Esophagus (tissue), 2 donors: ENCODE measurements around the gene ALDH8A1. TPM values are rescaled to one million over a fixed set of nuclear protein-coding genes. Genes with fewer than 3 reads are reported as not detected.
"Not testable (repeated sequence)": the region's sequence is repeated elsewhere in the genome, so short reads cannot be mapped to it uniquely, and the experiment has no call there.

Experiments
- H3K27ac ChIP-seq, 2 donors: one replicate each; pipeline ENCODE4 v1.5.1; 2013; ENCODE audit warnings: low read depth in 2 of 2, mild to moderate bottlenecking in 2 of 2, inconsistent platforms in 1 of 2, low read length in 1 of 2, moderate library complexity in 1 of 2
- H3K27me3 ChIP-seq, 2 donors: one replicate each; pipeline ENCODE4 v1.6.1; 2013; ENCODE audit warnings: low read length in 2 of 2, control low read depth in 1 of 2, mild to moderate bottlenecking in 1 of 2; ENCODE audit not compliant: insufficient read depth in 2 of 2, control insufficient read depth in 1 of 2
- H3K36me3 ChIP-seq, 2 donors: one replicate each; pipeline ENCODE4 v1.6.1; 2013; ENCODE audit warnings: low read length in 1 of 2; ENCODE audit not compliant: control insufficient read depth in 2 of 2, insufficient read depth in 2 of 2
- H3K4me1 ChIP-seq, 2 donors: one replicate each; pipeline ENCODE4 v1.6.1; 2013; ENCODE audit warnings: low read length in 1 of 2; ENCODE audit not compliant: control insufficient read depth in 2 of 2, insufficient read depth in 2 of 2
- H3K4me3 ChIP-seq, 2 donors: one replicate each; pipeline ENCODE4 v1.5.1; 2013; ENCODE audit warnings: low read length in 2 of 2, mild to moderate bottlenecking in 2 of 2, low read depth in 1 of 2, moderate library complexity in 1 of 2
- H3K9me3 ChIP-seq, 2 donors: one replicate each; pipeline ENCODE4 v1.6.1; 2013; ENCODE audit warnings: mild to moderate bottlenecking in 2 of 2, low read depth in 1 of 2, low read length in 1 of 2, moderate library complexity in 1 of 2; ENCODE audit not compliant: control insufficient read depth in 2 of 2, insufficient read depth in 1 of 2
- WGBS, 2 donors: extraction: QIAGEN DNeasy Blood & Tissue Kit; methylation state at CpG; one replicate each; pipeline ENCODE4 v1.1.7; 2013; 5-methylcytosine and 5-hydroxymethylcytosine counted together
- polyA plus RNA-seq, 2 donors: library from polyadenylated mRNA; stranded (reverse); fragments of 200-250 nt; gene quantifications; one replicate each; pipeline ENCODE4 v1.2.3, GENCODE V29; 2013
- donor health status: healthy with polysubstance abuse.
- donor health status: Bipolar disorder and iron deficiency.

Gene ALDH8A1
- polyA plus RNA-seq, 2 donors = 0.31 to 1.3 TPM

DNA sequence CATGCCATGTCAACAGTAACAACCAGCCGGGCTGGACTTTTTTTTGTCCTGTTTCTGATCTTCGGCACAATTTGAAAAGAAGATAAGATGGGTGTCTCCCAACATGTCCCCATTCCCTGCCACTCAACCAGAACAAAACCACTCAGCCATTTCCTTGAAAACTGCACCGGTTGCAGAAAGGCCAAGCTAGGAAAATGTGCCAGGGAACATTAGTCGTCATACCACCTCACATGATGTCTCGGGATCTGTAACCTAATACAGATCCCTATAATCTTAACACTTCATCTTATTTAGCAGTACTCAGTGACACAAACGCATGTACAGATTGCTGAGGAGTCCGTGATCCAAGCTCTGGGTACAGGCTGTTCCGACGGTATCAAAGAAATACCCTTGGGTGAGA is 46.5 kb downstream of the ALDH8A1 start:
- Histone ChIP-seq H3K36me3 (no peaks in the 10 kb centered on the region), H3K4me1 (no peaks in the 10 kb centered on the region), H3K9me3 (no peaks in the 10 kb centered on the region), H3K27ac (no peak overlapping the region), H3K27me3 (no peaks in the 10 kb centered on the region), H3K4me3 (no peak overlapping the region)
- WGBS, 2 donors = 53 to 69% methylated on average over 9 of the region's 9 CpGs

DNA sequence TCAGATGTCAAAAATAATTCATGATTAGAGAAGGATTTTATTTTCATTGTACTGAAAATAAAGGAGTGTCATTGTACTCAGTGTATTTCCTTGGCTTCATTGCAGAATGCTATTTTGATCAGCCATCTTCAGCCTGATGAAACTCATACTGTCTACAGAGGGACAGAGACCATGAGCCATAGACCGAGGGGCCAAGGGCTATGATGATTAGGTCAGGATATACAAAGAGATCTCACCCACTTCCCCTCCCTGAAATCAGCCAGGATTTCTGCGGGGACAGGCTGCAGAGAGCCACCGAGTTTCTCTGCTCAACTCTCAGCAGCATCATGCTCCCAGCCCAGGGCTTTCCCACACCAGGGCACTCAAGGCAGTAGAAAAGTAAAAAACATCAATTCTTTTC is 47.0 kb downstream of the ALDH8A1 start:
- 43 to 56% methylated on average over 3 of the region's 3 CpGs for WGBS, 2 donors
- no peaks in the 10 kb centered on the region for H3K36me3 ChIP-seq
- H3K27ac ChIP-seq = peak overlapping the region in 1 of 2 donors; percentile 47
- H3K27me3 ChIP-seq = no peaks in the 10 kb centered on the region
- no peaks in the 10 kb centered on the region for H3K4me1 ChIP-seq
- H3K9me3 ChIP-seq = no peaks in the 10 kb centered on the region
- no peak overlapping the region for H3K4me3 ChIP-seq

DNA sequence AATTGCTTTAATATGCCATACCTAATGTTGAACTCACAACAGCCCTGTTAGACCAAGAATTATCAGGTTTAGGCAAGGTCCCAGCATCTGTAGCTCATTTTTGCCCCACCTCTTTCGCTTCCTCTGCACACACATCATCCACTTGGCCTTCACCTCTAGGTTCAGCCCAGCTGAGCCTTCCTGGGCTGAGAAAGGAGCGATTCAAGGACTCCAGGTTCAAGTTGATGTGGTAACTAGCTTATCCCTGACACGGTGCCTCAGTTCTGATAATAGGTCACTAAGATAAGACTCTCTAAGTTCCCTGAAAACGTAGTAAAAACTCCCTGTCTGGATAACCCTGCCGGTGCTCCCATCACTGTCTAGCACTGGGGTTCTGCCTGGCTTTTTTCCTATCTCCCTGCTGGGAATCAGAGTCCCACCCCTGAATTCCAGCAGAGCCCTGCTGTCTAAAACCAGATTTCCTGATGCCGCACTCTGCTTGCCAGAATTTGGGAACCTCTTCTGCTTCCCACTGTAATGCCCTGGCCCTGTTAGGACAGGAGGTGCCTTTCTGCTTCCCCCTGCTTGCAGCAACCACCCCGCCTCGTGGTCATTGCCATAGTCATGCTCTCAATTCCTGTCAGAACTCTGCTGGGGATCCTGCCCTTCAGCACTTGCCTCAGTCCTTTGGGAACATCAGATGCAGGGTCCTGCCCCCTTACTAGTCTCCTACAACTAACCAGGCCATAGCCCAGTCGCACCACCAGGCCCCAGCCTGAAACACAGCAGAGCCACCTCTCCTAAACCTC is 47.6 kb downstream of the ALDH8A1 start:
- no peaks in the 10 kb centered on the region for H3K4me1 ChIP-seq
- no peaks in the 10 kb centered on the region for H3K36me3 ChIP-seq
- no peaks in the 10 kb centered on the region for H3K27me3 ChIP-seq
- H3K4me3 ChIP-seq = no peak overlapping the region
- peak overlapping the region in 1 of 2 donors; percentile 1 for H3K27ac ChIP-seq
- 76 to 81% methylated on average over 9 of the region's 9 CpGs for WGBS, 2 donors
- H3K9me3 ChIP-seq = no peaks in the 10 kb centered on the region

DNA sequence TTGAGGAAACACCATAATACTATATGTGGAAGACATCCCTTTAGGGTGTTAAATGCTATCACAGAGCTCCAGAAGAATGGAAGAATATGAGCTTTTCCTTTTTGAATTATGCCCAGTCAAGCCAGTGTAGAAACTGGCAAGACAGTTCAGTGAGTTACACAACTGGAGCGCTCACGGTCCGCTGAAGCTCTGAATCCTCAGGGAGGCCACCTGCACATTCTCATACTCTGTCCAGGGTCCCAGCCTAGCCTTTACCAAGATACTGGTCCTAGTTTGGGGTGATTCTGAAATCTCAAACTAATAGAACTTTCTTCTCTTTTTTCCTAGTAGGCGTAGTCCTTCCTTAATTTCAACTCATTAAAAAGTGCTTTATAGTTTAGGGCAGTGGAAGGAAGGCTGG is 51.3 kb downstream of the ALDH8A1 start:
- H3K4me3 ChIP-seq = no peak overlapping the region
- no peaks in the 10 kb centered on the region for H3K4me1 ChIP-seq
- 91 to 93% methylated on average over 4 of the region's 4 CpGs for WGBS, 2 donors
- H3K27me3 ChIP-seq = peaks cover 0 to 3% of the 10 kb centered on the region in 2 donors
- no peak overlapping the region for H3K27ac ChIP-seq
- no peaks in the 10 kb centered on the region for H3K9me3 ChIP-seq
- H3K36me3 ChIP-seq = no peaks in the 10 kb centered on the region

DNA sequence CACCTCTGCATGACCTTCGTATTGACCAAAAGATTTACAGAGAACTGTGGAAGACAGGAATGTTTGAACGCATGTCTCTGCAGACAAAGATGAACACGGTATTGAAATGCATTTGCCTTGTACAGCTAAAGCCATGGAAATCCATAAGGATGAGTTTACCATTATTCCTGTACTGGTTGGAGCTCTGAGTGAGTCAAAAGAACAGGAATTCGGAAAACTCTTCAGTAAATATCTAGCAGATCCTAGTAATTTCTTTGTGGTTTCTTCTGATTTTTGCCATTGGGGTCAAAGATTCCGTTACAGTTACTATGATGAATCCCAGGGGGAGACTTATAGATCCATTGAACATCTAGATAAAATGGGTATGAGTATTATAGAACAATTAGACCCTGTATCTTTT is 51.7 kb downstream of the ALDH8A1 start:
- WGBS, 2 donors = 92% methylated on average over 5 of the region's 5 CpGs

DNA sequence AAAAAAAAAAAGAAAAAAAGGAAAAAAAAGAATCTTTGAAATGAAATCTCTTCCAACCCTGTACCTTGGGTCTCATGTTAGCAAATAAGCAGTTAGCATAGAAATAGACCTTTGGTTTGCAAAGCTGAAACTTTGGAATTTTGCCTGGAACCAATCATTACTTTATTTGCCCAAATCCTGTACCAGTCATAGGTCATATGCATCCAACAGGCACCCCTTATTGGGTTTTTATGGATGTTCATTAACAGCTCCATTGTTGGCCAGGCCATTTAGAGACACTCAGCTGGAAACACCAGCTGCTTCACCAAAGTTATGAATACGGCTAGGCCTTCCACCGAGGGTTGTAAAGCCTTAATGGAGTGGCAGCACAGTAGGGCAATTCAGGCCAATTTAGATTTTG is 53.0 kb downstream of the ALDH8A1 start:
- Histone ChIP-seq H3K27ac (no peak overlapping the region), H3K27me3 (peaks cover 0 to 3% of the 10 kb centered on the region in 2 donors), H3K4me1 (no peaks in the 10 kb centered on the region), H3K9me3 (peaks cover 0 to 5% of the 10 kb centered on the region in 2 donors), H3K4me3 (no peak overlapping the region), H3K36me3 (no peaks in the 10 kb centered on the region)
- WGBS, 2 donors = 80 to 95% methylated on average over 2 of the region's 2 CpGs

More for the DNA sequence above, 51.7 kb downstream of the ALDH8A1 start:
- H3K36me3 ChIP-seq, H3K9me3 ChIP-seq, H3K27ac ChIP-seq, H3K4me3 ChIP-seq, H3K4me1 ChIP-seq, H3K27me3 ChIP-seq: not testable (repeated sequence)

DNA sequence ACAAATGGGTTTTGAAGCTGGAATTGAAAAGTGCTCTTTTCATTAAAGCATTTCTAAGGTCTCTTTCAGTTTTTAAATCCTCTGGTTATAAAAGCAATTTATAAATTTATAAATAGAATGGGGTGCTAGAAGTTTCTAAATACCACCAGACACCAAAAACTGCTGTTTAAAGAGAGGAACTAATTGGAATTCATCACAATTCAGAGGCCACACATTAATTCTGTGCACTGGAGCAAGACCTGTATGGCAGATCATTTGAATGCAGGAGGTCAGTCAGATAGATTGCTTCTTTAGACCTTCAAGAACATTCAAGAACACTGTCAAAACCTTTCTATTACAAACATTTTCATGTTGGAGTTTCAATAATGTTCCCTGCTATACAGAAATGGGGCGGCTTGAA is 55.1 kb downstream of the ALDH8A1 start:
- Histone ChIP-seq H3K27ac (no peak overlapping the region), H3K4me3 (no peak overlapping the region), H3K9me3 (peaks cover 0 to 6% of the 10 kb centered on the region in 2 donors), H3K27me3 (peaks cover 0 to 3% of the 10 kb centered on the region in 2 donors), H3K4me1 (no peaks in the 10 kb centered on the region), H3K36me3 (no peaks in the 10 kb centered on the region)
- WGBS, 2 donors = 57 to 92% methylated on average over 1 of the region's 1 CpG

DNA sequence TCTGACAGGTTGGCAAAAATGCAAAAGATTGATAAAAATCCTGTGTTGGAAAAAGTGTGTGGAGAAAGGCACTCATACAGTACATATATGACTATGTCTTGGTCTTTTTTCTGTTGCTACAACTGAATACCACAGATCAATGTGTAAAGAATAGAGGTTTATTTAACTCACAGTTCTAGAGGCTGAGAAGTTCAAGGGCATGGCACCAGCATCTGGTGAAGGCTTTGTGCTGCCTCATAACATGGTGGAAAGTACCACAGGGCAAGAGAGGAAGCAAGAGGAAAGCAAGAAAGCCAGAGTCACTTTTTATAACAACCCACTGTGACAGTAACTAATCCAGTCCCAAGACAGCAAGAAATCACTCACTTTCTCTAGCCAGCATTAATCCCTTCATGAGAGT is 57.5 kb downstream of the ALDH8A1 start:
- no peak overlapping the region for H3K4me3 ChIP-seq
- no peak overlapping the region for H3K27ac ChIP-seq
- H3K4me1 ChIP-seq = no peaks in the 10 kb centered on the region
- H3K36me3 ChIP-seq = no peaks in the 10 kb centered on the region
- peaks cover 0 to 6% of the 10 kb centered on the region in 2 donors for H3K9me3 ChIP-seq
- H3K27me3 ChIP-seq = peaks cover 0 to 3% of the 10 kb centered on the region in 2 donors

DNA sequence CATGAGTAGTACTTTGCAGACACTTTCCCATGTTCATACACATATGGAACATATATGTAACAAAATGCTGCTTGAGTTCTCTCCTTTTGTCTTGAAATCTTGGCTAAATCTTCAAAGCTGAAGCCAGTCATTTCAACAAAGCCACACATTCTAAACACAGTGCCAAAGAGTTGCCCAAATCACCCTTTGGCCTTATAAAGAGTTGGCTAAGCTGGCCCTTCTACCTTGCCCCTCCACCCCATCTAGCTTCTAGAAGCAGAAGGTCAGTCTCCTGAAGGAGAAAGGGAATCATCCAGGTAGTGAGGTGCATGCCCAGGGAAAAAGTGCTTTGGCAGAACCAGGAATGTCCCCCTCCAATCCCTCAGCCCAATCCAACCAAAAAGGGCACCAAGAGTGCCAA is 58.3 kb downstream of the ALDH8A1 start:
- Histone ChIP-seq H3K27me3 (peaks cover 0 to 3% of the 10 kb centered on the region in 2 donors), H3K36me3 (no peaks in the 10 kb centered on the region), H3K4me3 (no peak overlapping the region), H3K27ac (no peak overlapping the region), H3K9me3 (peaks cover 0 to 6% of the 10 kb centered on the region in 2 donors), H3K4me1 (no peaks in the 10 kb centered on the region)

DNA sequence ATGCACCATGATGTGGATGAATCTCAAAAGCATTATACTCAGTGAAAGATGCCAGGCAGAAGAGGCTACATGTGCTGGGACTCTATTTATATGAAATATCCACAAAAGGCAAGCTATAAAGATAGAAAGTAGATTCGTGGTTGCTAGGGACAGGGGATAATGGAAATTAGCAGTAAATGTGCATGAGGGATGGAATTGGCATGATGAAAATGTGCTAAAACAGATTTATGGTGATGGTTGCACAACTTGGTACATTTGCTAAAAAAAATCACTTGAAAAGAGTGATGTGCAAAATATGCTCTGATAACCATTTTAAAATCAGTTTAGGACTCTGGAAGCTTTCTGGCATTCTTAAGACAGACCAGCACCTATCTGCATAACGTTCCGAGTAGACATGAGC is 61.6 kb downstream of the ALDH8A1 start:
- Histone ChIP-seq H3K36me3 (no peaks in the 10 kb centered on the region), H3K4me3 (no peak overlapping the region), H3K27ac (no peak overlapping the region), H3K27me3 (no peaks in the 10 kb centered on the region), H3K4me1 (no peaks in the 10 kb centered on the region), H3K9me3 (peaks cover 0 to 6% of the 10 kb centered on the region in 2 donors)
- WGBS, 2 donors = 83 to 85% methylated on average over 3 of the region's 3 CpGs
